ENCODE data around the gene ATP6V1A. TPM values are rescaled to one million over a fixed set of nuclear protein-coding genes. Genes with fewer than 3 reads are reported as not detected.

Gene ATP6V1A
- polyA plus RNA-seq, 1 donor from 2014 or later: 225 TPM

- Histone ChIP-seq H3K4me3 (ENCODE audit: low read length) (no peak overlapping the region), H3F3A (ENCODE audit: insufficient read depth, low read length, poor library complexity, severe bottlenecking) (no peaks in the 10 kb centered on the region), H3K27me3 (ENCODE audit: insufficient read depth, low read depth, low read length) (no peaks in the 10 kb centered on the region), H3K9me2 (ENCODE audit: insufficient read depth, low read length) (no peaks in the 10 kb centered on the region), H3K36me3 (ENCODE audit: insufficient read depth, low read length) (no peaks in the 10 kb centered on the region), H2AFZ (ENCODE audit: low read depth, low read length) (no peak overlapping the region), H3K27ac (ENCODE audit: low read length) (no peak overlapping the region), H3K9ac (ENCODE audit: low read length) (no peak overlapping the region), H3K9me3 (ENCODE audit: low read length) (no peaks in the 10 kb centered on the region), H4K20me1 (ENCODE audit: insufficient read depth) (no peaks in the 10 kb centered on the region), H3K79me2 (replicated peaks; ENCODE audit: insufficient read depth, low read length) (peaks cover 4% of the 10 kb centered on the region), H3K4me2 (ENCODE audit: low read length) (no peak overlapping the region)
- TF ChIP-seq EP300 (conservative IDR thresholded peaks at IDR 0.05; ENCODE audit: poor library complexity, severe bottlenecking) (no peak), POLR2AphosphoS5 (IDR thresholded peaks at IDR 0.05) (no peak), MXI1 (conservative IDR thresholded peaks at IDR 0.05; ENCODE audit: poor library complexity, severe bottlenecking) (no peak), RAD21 (conservative IDR thresholded peaks at IDR 0.05) (no peak), SMC3 (conservative IDR thresholded peaks at IDR 0.05; ENCODE audit: poor library complexity) (no peak), TAF1 (IDR thresholded peaks at IDR 0.05; ENCODE audit: low read depth) (no peak), CTCF (IDR thresholded peaks at IDR 0.05; ENCODE audit: poor library complexity, severe bottlenecking) (no peak), REST (IDR thresholded peaks at IDR 0.05; ENCODE audit: borderline replicate concordance) (no peak), EZH2 (IDR thresholded peaks at IDR 0.05; ENCODE audit: borderline replicate concordance, insufficient read depth, low read length, poor library complexity, severe bottlenecking) (no peak)
These were observed 17.9 kb downstream of the ATP6V1A start for GRCh38 chr3:113764698-113765097.

- Histone ChIP-seq H3F3A (ENCODE audit: insufficient read depth, low read length, poor library complexity, severe bottlenecking) (no peaks in the 10 kb centered on the region), H3K27ac (ENCODE audit: low read length) (no peak overlapping the region), H3K79me2 (replicated peaks; ENCODE audit: insufficient read depth, low read length) (peaks cover 4% of the 10 kb centered on the region), H4K20me1 (ENCODE audit: insufficient read depth) (no peaks in the 10 kb centered on the region), H3K36me3 (ENCODE audit: insufficient read depth, low read length) (no peaks in the 10 kb centered on the region), H3K27me3 (ENCODE audit: insufficient read depth, low read depth, low read length) (no peaks in the 10 kb centered on the region), H3K9ac (ENCODE audit: low read length) (no peak overlapping the region), H3K9me2 (ENCODE audit: insufficient read depth, low read length) (no peaks in the 10 kb centered on the region), H3K9me3 (ENCODE audit: low read length) (no peaks in the 10 kb centered on the region), H3K4me3 (ENCODE audit: low read length) (no peak overlapping the region), H2AFZ (ENCODE audit: low read depth, low read length) (no peak overlapping the region), H3K4me2 (ENCODE audit: low read length) (no peak overlapping the region)
- TF ChIP-seq CTCF (IDR thresholded peaks at IDR 0.05; ENCODE audit: poor library complexity, severe bottlenecking) (no peak), REST (IDR thresholded peaks at IDR 0.05; ENCODE audit: borderline replicate concordance) (no peak), TAF1 (IDR thresholded peaks at IDR 0.05; ENCODE audit: low read depth) (no peak), EZH2 (IDR thresholded peaks at IDR 0.05; ENCODE audit: borderline replicate concordance, insufficient read depth, low read length, poor library complexity, severe bottlenecking) (no peak), SMC3 (conservative IDR thresholded peaks at IDR 0.05; ENCODE audit: poor library complexity) (no peak), POLR2AphosphoS5 (IDR thresholded peaks at IDR 0.05) (no peak), RAD21 (conservative IDR thresholded peaks at IDR 0.05) (no peak), MXI1 (conservative IDR thresholded peaks at IDR 0.05; ENCODE audit: poor library complexity, severe bottlenecking) (no peak), EP300 (conservative IDR thresholded peaks at IDR 0.05; ENCODE audit: poor library complexity, severe bottlenecking) (no peak)
These were observed 22.7 kb downstream of the ATP6V1A start for GRCh38 chr3:113769551-113769950.

All from neural cell (in vitro differentiated cells).